ENCODE data around the gene EHD1. TPM values are rescaled to one million over a fixed set of nuclear protein-coding genes. Genes with fewer than 3 reads are reported as not detected.

EHD1 gene
- polyA plus RNA-seq, 1 donor (not counting 4 experiments of a cell fraction or from before 2014, with no cell fraction given) = 73.9 TPM

DNA sequence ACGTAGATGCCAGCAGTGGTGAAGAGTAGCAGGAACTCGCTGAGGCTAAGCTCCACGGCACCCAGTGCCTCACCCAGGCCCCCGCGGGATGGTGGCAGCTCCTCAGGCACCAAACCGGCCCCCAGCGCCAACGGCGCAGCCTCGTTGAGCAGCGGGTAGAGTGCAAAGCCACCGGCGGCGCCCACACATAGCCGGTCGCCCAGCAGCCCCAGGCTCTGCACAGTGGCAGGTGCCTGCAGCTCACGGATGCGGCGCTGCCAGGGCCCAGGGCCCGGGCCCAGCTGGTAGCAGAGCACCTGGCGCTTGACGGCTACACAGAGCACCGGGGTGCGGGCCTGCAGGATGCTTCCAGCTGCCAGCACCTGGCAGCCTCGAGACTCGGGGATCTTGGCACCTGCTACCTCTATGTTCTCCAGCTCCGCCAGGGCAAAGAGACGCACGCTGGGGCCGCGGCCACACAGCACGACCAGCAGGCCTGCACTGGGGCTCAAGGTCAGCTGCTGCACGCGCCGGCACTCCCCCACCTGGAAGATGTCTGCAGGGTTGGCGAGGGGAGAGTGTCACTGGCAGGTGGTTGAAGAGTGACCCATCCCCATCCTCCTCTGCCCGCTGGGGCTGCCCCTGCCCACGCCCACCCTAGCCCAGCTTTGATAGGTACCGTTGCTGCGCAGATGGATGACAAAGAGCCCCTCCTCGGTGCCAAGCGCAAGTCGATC lies 48.7 kb downstream of the EHD1 start:
- Histone ChIP-seq H3K27ac (ENCODE audit: control insufficient read depth, insufficient read depth, low read length) (no peak overlapping the region), H3K9me1 (ENCODE audit: control insufficient read depth, extremely low read depth, insufficient read depth, low read length) (no peaks in the 10 kb centered on the region), H3K79me2 (ENCODE audit: control insufficient read depth, insufficient read depth, low read length) (no peaks in the 10 kb centered on the region), H4K20me1 (ENCODE audit: control insufficient read depth, extremely low read depth, insufficient read depth, low read length) (no peaks in the 10 kb centered on the region), H3K9ac (ENCODE audit: control insufficient read depth, extremely low read depth, insufficient read depth, low read length) (no peak overlapping the region), H3K4me1 (ENCODE audit: control insufficient read depth, extremely low read depth, insufficient read depth, low read length) (no peaks in the 10 kb centered on the region), H3K4me3 (ENCODE audit: control insufficient read depth in 2 of 3, extremely low read depth in 1 of 3, insufficient read depth in 2 of 3, low read depth in 1 of 3, low read length in 3 of 3) (no peak overlapping the region), H3K27me3 (ENCODE audit: control insufficient read depth, extremely low read depth, insufficient read depth, low read length) (no peaks in the 10 kb centered on the region), H3K36me3 (ENCODE audit: control insufficient read depth in 2 of 2, extremely low read depth in 1 of 2, insufficient read depth in 2 of 2, low read length in 2 of 2) (peaks cover 18 to 58% of the 10 kb centered on the region in 2 experiments), H3K4me2 (ENCODE audit: control insufficient read depth, extremely low read depth, insufficient read depth, low read depth, low read length) (no peak overlapping the region), H2AFZ (ENCODE audit: control insufficient read depth, low read length) (no peak overlapping the region), H3K9me3 (ENCODE audit: control insufficient read depth, low read depth, low read length) (no peaks in the 10 kb centered on the region)
- FAIRE-seq (no peak), DNase-seq (ENCODE audit: low read depth, low spot score) (no peak)
- dilution Hi-C loops (cut with MboI; ENCODE audit: extremely low pct_ligation_motif_present, low sequenced_read_pairs) = no loop called here
- TF ChIP-seq, protein P1, sequence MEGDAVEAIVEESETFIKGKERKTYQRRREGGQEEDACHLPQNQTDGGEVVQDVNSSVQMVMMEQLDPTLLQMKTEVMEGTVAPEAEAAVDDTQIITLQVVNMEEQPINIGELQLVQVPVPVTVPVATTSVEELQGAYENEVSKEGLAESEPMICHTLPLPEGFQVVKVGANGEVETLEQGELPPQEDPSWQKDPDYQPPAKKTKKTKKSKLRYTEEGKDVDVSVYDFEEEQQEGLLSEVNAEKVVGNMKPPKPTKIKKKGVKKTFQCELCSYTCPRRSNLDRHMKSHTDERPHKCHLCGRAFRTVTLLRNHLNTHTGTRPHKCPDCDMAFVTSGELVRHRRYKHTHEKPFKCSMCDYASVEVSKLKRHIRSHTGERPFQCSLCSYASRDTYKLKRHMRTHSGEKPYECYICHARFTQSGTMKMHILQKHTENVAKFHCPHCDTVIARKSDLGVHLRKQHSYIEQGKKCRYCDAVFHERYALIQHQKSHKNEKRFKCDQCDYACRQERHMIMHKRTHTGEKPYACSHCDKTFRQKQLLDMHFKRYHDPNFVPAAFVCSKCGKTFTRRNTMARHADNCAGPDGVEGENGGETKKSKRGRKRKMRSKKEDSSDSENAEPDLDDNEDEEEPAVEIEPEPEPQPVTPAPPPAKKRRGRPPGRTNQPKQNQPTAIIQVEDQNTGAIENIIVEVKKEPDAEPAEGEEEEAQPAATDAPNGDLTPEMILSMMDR (optimal IDR thresholded peaks at IDR 0.05 in 1 of 3, IDR thresholded peaks at IDR 0.05 in 1 of 3, conservative IDR thresholded peaks at IDR 0.05 in 1 of 3; ENCODE audit: extremely low read depth in 1 of 3, insufficient read depth in 2 of 3, low read length in 3 of 3) = no peak
- TF ChIP-seq EZH2 (IDR thresholded peaks at IDR 0.05; ENCODE audit: low read length) = no peak

DNA sequence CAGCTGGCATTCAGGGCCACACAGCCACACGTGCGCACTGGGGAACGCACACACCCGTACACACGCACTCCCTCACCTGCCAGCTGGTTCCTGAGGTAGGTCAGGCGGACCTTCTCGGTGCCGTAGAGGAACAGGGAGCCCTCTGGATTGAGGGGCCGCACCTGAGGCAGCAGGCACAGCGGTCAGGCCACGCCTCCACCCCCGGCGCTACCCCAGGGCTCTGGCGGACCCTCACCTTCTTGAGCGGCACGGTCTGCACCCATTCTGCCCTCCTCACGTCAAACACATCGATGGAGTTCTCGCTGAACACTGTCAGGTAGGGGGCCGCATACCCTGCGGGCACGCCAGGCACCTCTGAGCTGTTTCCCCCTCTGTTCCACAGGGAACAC lies 51.0 kb downstream of the EHD1 start:
- no peak overlapping the region for H3K9ac ChIP-seq (ENCODE audit: control insufficient read depth, extremely low read depth, insufficient read depth, low read length)
- no peak overlapping the region for H3K4me3 ChIP-seq (ENCODE audit: control insufficient read depth in 2 of 3, extremely low read depth in 1 of 3, insufficient read depth in 2 of 3, low read depth in 1 of 3, low read length in 3 of 3)
- H3K79me2 ChIP-seq (ENCODE audit: control insufficient read depth, insufficient read depth, low read length) = no peaks in the 10 kb centered on the region
- H3K9me3 ChIP-seq (ENCODE audit: control insufficient read depth, low read depth, low read length) = no peaks in the 10 kb centered on the region
- H2AFZ ChIP-seq (ENCODE audit: control insufficient read depth, low read length) = no peak overlapping the region
- no peak for TF ChIP-seq EZH2 (IDR thresholded peaks at IDR 0.05; ENCODE audit: low read length)
- TF ChIP-seq, protein P1 (optimal IDR thresholded peaks at IDR 0.05 in 1 of 3, IDR thresholded peaks at IDR 0.05 in 1 of 3, conservative IDR thresholded peaks at IDR 0.05 in 1 of 3; ENCODE audit: extremely low read depth in 1 of 3, insufficient read depth in 2 of 3, low read length in 3 of 3) = no peak
- FAIRE-seq = no peak
- no peak for DNase-seq (ENCODE audit: low read depth, low spot score)
- H4K20me1 ChIP-seq (ENCODE audit: control insufficient read depth, extremely low read depth, insufficient read depth, low read length) = no peaks in the 10 kb centered on the region
- H3K4me1 ChIP-seq (ENCODE audit: control insufficient read depth, extremely low read depth, insufficient read depth, low read length) = no peaks in the 10 kb centered on the region
- H3K27ac ChIP-seq (ENCODE audit: control insufficient read depth, insufficient read depth, low read length) = no peak overlapping the region
- no peaks in the 10 kb centered on the region for H3K27me3 ChIP-seq (ENCODE audit: control insufficient read depth, extremely low read depth, insufficient read depth, low read length)
- H3K9me1 ChIP-seq (ENCODE audit: control insufficient read depth, extremely low read depth, insufficient read depth, low read length) = no peaks in the 10 kb centered on the region
- no peak overlapping the region for H3K4me2 ChIP-seq (ENCODE audit: control insufficient read depth, extremely low read depth, insufficient read depth, low read depth, low read length)
- H3K36me3 ChIP-seq (ENCODE audit: control insufficient read depth in 2 of 2, extremely low read depth in 1 of 2, insufficient read depth in 2 of 2, low read length in 2 of 2) = peaks cover 14 to 45% of the 10 kb centered on the region in 2 experiments
- dilution Hi-C loops (cut with MboI; ENCODE audit: extremely low pct_ligation_motif_present, low sequenced_read_pairs) = no loop called here
